ENCODE results near the gene GATA5.

DNA sequence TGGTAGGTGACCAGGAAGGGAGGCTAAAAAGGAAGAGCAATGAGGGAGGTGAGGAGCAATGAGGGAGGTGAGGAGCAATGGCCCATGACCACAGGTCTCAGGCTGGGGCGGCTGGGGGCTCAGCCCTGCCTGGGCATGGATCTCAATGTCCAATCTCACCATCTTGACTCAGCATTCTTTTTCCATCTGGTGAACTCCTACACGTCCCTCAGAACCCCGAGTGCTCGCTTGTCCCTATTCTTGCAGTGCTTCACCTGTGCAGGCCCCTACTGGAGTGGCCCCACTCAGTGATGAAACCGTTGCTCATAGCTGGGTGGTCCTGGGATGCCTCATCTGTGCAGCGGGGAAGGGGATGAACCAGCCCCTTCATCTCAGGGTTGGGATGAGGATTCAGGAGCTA lies 31.5 kb downstream of the GATA5 start:
- TF ChIP-seq CTCF (IDR thresholded peaks at IDR 0.05) (no peak), POLR2A (IDR thresholded peaks at IDR 0.05; ENCODE audit: low read depth) (no peak), POLR2AphosphoS5 (IDR thresholded peaks at IDR 0.05) (no peak), EP300 (IDR thresholded peaks at IDR 0.05) (no peak)

Measured in esophagus muscularis mucosa (tissue), 4 donors.